Naive thymus-derived CD8-positive, alpha-beta T cell (primary cell): Measurements from ENCODE around the gene EPHA6. TPM values are rescaled to one million over a fixed set of nuclear protein-coding genes. Genes with fewer than 3 reads are reported as not detected.

ENCODE experiments used
- ATAC-seq, 2 donors: fragments of 150-1000 bp; cut with Tn5 transposase in 1 of 2; sonication (Bioruptor Pico), chemical (Tn5 transposase) in 1 of 2; 1 replicate in 1 of 2; 2 replicates in 1 of 2; pipeline ENCODE4 v1.10.0; 2021; ENCODE audit warnings: mild to moderate bottlenecking in 2 of 2, moderate library complexity in 2 of 2
- POLR2A ChIA-PET: fragments of 350-600 bp; sonication (Branson Sonifier 250); formaldehyde crosslinking; loops from one replicate; lab custom pipeline; 2021; ENCODE audit warnings: antibody characterized with exemption; lab: Charles Lee
- DNase-seq, 10 donors: peaks; one replicate each; pipeline versions ENCODE4 v3.0.0 to v3.0.0-alpha.2; 2020 to 2022
- H3K27ac Mint-ChIP-seq, 10 donors: one replicate each; pipeline ENCODE4 v1.8.0; 2020 to 2022; ENCODE audit warnings: mild to moderate bottlenecking in 10 of 10, mixed read lengths in 10 of 10, moderate library complexity in 4 of 10, inconsistent platforms in 1 of 10
- H3K27me3 Mint-ChIP-seq, 5 donors: one replicate each; pipeline ENCODE4 v1.8.0; 2021 to 2022; ENCODE audit warnings: mixed read lengths in 5 of 5
- H3K36me3 Mint-ChIP-seq, 3 donors: one replicate each; pipeline ENCODE4 v1.8.0; 2020 to 2022; ENCODE audit warnings: mixed read lengths in 3 of 3, mild to moderate bottlenecking in 2 of 3, inconsistent platforms in 1 of 3
- H3K4me1 Mint-ChIP-seq, 4 donors: one replicate each; pipeline ENCODE4 v1.8.0; 2021 to 2022; ENCODE audit warnings: mixed read lengths in 4 of 4
- H3K4me3 Mint-ChIP-seq, 10 donors: one replicate each; pipeline ENCODE4 v1.8.0; 2020 to 2022; ENCODE audit warnings: mild to moderate bottlenecking in 10 of 10, mixed read lengths in 10 of 10, moderate library complexity in 6 of 10, inconsistent platforms in 1 of 10
- H3K9me3 Mint-ChIP-seq, 9 donors: one replicate each; pipeline ENCODE4 v1.8.0; 2020 to 2022; ENCODE audit warnings: mixed read lengths in 9 of 9, mild to moderate bottlenecking in 3 of 9, inconsistent platforms in 1 of 9, moderate library complexity in 1 of 9
- polyA plus RNA-seq, 3 donors: library from polyadenylated mRNA; unstranded; fragments of 300-500 nt; fragmentation: Illumina TruSeq; gene quantifications; one replicate each; pipeline ENCODE4 v1.2.3, GENCODE V29; 2021
- total RNA-seq, 8 experiments: library from RNA in 2 of 8; stranded (reverse) in 2 of 8; gene quantifications; one replicate each; pipeline ENCODE4 v1.2.3 and lab custom pipeline; 2021 to 2026

Gene EPHA6
- total and polyA plus RNA-seq, 5 experiments from 2014 or later: not detected

GRCh38 chr3:97291901-97292300, 477.5 kb downstream of the EPHA6 start:
- Mint-ChIP-seq H3K27me3 (no peaks in the 10 kb centered on the region), H3K27ac (no peak overlapping the region), H3K36me3 (peaks cover 0 to 5% (median 0%) of the 10 kb centered on the region in 3 donors), H3K4me3 (no peak overlapping the region), H3K9me3 (peaks cover 0 to 52% (median 13%) of the 10 kb centered on the region in 9 donors), H3K4me1 (no peaks in the 10 kb centered on the region)
- DNase-seq: no peak
- no peak for ATAC-seq
- POLR2A ChIA-PET: no interaction called here

GRCh38 chr3:97293596-97294131, 479.3 kb downstream of the EPHA6 start:
- Mint-ChIP-seq H3K36me3 (peaks cover 0 to 5% (median 0%) of the 10 kb centered on the region in 3 donors), H3K27ac (no peak overlapping the region), H3K9me3 (peaks cover 0 to 57% (median 12%) of the 10 kb centered on the region in 9 donors), H3K27me3 (no peaks in the 10 kb centered on the region), H3K4me1 (no peaks in the 10 kb centered on the region), H3K4me3 (no peak overlapping the region)
- ATAC-seq (no peak), DNase-seq (no peak)
- POLR2A ChIA-PET: no interaction called here

GRCh38 chr3:97297032-97297431, 482.6 kb downstream of the EPHA6 start:
- no peaks in the 10 kb centered on the region for H3K4me1 Mint-ChIP-seq
- H3K27me3 Mint-ChIP-seq: no peaks in the 10 kb centered on the region
- no peak for ATAC-seq
- no peak overlapping the region for H3K4me3 Mint-ChIP-seq
- POLR2A ChIA-PET: no interaction called here
- H3K9me3 Mint-ChIP-seq: peaks cover 0 to 27% (median 11%) of the 10 kb centered on the region in 9 donors
- DNase-seq: no peak
- no peak overlapping the region for H3K27ac Mint-ChIP-seq
- H3K36me3 Mint-ChIP-seq: peaks cover 0 to 5% (median 0%) of the 10 kb centered on the region in 3 donors

- peaks cover 0 to 37% (median 5%) of the 10 kb centered on the region in 9 donors for H3K9me3 Mint-ChIP-seq
- no peak overlapping the region for H3K27ac Mint-ChIP-seq
- no peaks in the 10 kb centered on the region for H3K27me3 Mint-ChIP-seq
- H3K4me3 Mint-ChIP-seq: no peak overlapping the region
- no peak for DNase-seq
- H3K36me3 Mint-ChIP-seq: no peaks in the 10 kb centered on the region
- POLR2A ChIA-PET: no interaction called here
- H3K4me1 Mint-ChIP-seq: no peaks in the 10 kb centered on the region
- no peak for ATAC-seq
Observed at GRCh38 chr3:97301114-97301513, 486.7 kb downstream of the EPHA6 start.

- ATAC-seq: no peak
- Mint-ChIP-seq H3K4me3 (no peak overlapping the region), H3K4me1 (no peaks in the 10 kb centered on the region), H3K27me3 (no peaks in the 10 kb centered on the region), H3K36me3 (no peaks in the 10 kb centered on the region), H3K9me3 (peaks cover 0 to 24% (median 5%) of the 10 kb centered on the region in 9 donors), H3K27ac (no peak overlapping the region)
- POLR2A ChIA-PET: no interaction called here
- no peak for DNase-seq
Observed at GRCh38 chr3:97306226-97306625, 491.8 kb downstream of the EPHA6 start.

GRCh38 chr3:97338375-97338774, 524.0 kb downstream of the EPHA6 start:
- POLR2A ChIA-PET: no interaction called here
- Mint-ChIP-seq H3K4me3 (no peak overlapping the region), H3K9me3 (peaks cover 0 to 25% (median 2%) of the 10 kb centered on the region in 9 donors), H3K27ac (no peak overlapping the region), H3K4me1 (no peaks in the 10 kb centered on the region), H3K27me3 (no peaks in the 10 kb centered on the region), H3K36me3 (no peaks in the 10 kb centered on the region)
- DNase-seq: no peak
- ATAC-seq: no peak

- Mint-ChIP-seq H3K27ac (no peak overlapping the region), H3K9me3 (peaks cover 0 to 21% (median 1%) of the 10 kb centered on the region in 9 donors), H3K27me3 (no peaks in the 10 kb centered on the region), H3K4me3 (no peak overlapping the region), H3K36me3 (no peaks in the 10 kb centered on the region), H3K4me1 (no peaks in the 10 kb centered on the region)
- ATAC-seq (no peak), DNase-seq (no peak)
- POLR2A ChIA-PET: no interaction called here
Observed at GRCh38 chr3:97340940-97341339, 526.5 kb downstream of the EPHA6 start.

GRCh38 chr3:97347780-97348179, 533.4 kb downstream of the EPHA6 start:
- Mint-ChIP-seq H3K27me3 (no peaks in the 10 kb centered on the region), H3K36me3 (no peaks in the 10 kb centered on the region), H3K9me3 (peaks cover 0 to 19% (median 4%) of the 10 kb centered on the region in 9 donors), H3K27ac (no peak overlapping the region), H3K4me1 (no peaks in the 10 kb centered on the region), H3K4me3 (no peak overlapping the region)
- POLR2A ChIA-PET: no interaction called here
- no peak for DNase-seq
- no peak for ATAC-seq

- Mint-ChIP-seq H3K36me3 (no peaks in the 10 kb centered on the region), H3K4me3 (no peak overlapping the region), H3K4me1 (no peaks in the 10 kb centered on the region), H3K27me3 (no peaks in the 10 kb centered on the region), H3K27ac (no peak overlapping the region), H3K9me3 (peaks cover 0 to 35% (median 9%) of the 10 kb centered on the region in 9 donors)
- POLR2A ChIA-PET: no interaction called here
- no peak for ATAC-seq
- DNase-seq: no peak
Observed at GRCh38 chr3:97350971-97351370, 536.6 kb downstream of the EPHA6 start.

GRCh38 chr3:97353176-97353575, 538.8 kb downstream of the EPHA6 start:
- H3K27ac Mint-ChIP-seq: no peak overlapping the region
- no peaks in the 10 kb centered on the region for H3K36me3 Mint-ChIP-seq
- peaks cover 0 to 35% (median 9%) of the 10 kb centered on the region in 9 donors for H3K9me3 Mint-ChIP-seq
- DNase-seq: no peak
- no peaks in the 10 kb centered on the region for H3K4me1 Mint-ChIP-seq
- POLR2A ChIA-PET: no interaction called here
- no peak for ATAC-seq
- no peak overlapping the region for H3K4me3 Mint-ChIP-seq
- no peaks in the 10 kb centered on the region for H3K27me3 Mint-ChIP-seq

GRCh38 chr3:97359977-97360376, 545.6 kb downstream of the EPHA6 start:
- Mint-ChIP-seq H3K27ac (no peak overlapping the region), H3K4me3 (no peak overlapping the region), H3K27me3 (no peaks in the 10 kb centered on the region), H3K36me3 (no peaks in the 10 kb centered on the region), H3K9me3 (peaks cover 0 to 32% (median 4%) of the 10 kb centered on the region in 9 donors), H3K4me1 (no peaks in the 10 kb centered on the region)
- DNase-seq: no peak
- POLR2A ChIA-PET: no interaction called here
- no peak for ATAC-seq

- no peak overlapping the region for H3K4me3 Mint-ChIP-seq
- peaks cover 0 to 26% (median 3%) of the 10 kb centered on the region in 9 donors for H3K9me3 Mint-ChIP-seq
- H3K27ac Mint-ChIP-seq: no peak overlapping the region
- POLR2A ChIA-PET: no interaction called here
- DNase-seq: no peak
- no peaks in the 10 kb centered on the region for H3K36me3 Mint-ChIP-seq
- H3K4me1 Mint-ChIP-seq: no peaks in the 10 kb centered on the region
- no peaks in the 10 kb centered on the region for H3K27me3 Mint-ChIP-seq
- ATAC-seq: no peak
Observed at GRCh38 chr3:97360804-97361203, 546.4 kb downstream of the EPHA6 start.

- DNase-seq (no peak), ATAC-seq (no peak)
- H3K27ac Mint-ChIP-seq: no peak overlapping the region
- no peaks in the 10 kb centered on the region for H3K36me3 Mint-ChIP-seq
- H3K9me3 Mint-ChIP-seq: peaks cover 0 to 21% (median 12%) of the 10 kb centered on the region in 9 donors
- H3K27me3 Mint-ChIP-seq: no peaks in the 10 kb centered on the region
- no peaks in the 10 kb centered on the region for H3K4me1 Mint-ChIP-seq
- POLR2A ChIA-PET: no interaction called here
- no peak overlapping the region for H3K4me3 Mint-ChIP-seq
Observed at GRCh38 chr3:97384583-97384982, 570.2 kb downstream of the EPHA6 start.

- POLR2A ChIA-PET: no interaction called here
- no peak for ATAC-seq
- no peaks in the 10 kb centered on the region for H3K27me3 Mint-ChIP-seq
- H3K27ac Mint-ChIP-seq: no peak overlapping the region
- no peaks in the 10 kb centered on the region for H3K36me3 Mint-ChIP-seq
- no peak for DNase-seq
- no peak overlapping the region for H3K4me3 Mint-ChIP-seq
- H3K4me1 Mint-ChIP-seq: no peaks in the 10 kb centered on the region
- H3K9me3 Mint-ChIP-seq: peaks cover 0 to 21% (median 11%) of the 10 kb centered on the region in 9 donors
Observed at GRCh38 chr3:97388774-97389173, 574.4 kb downstream of the EPHA6 start.
